GM12873 (cell line): ENCODE results near the gene HEY2.

Experiments used
- CTCF ChIP-seq: IDR thresholded peaks from 2 replicates; pipeline ENCODE4 v1.5.1; 2012; ENCODE audit warnings: low read depth, mild to moderate bottlenecking, moderate library complexity, low read length, control low read depth; ENCODE audit not compliant: insufficient read depth; ENCODE audit errors: missing control alignments

The HEY2 gene

GRCh38 chr6:125717120-125717731 is 32.2 kb upstream of the HEY2 start:
- no peak for TF ChIP-seq CTCF

- TF ChIP-seq CTCF = no peak
Observed at GRCh38 chr6:125718109-125718508, 31.3 kb upstream of the HEY2 start.

- no peak for TF ChIP-seq CTCF
Observed at GRCh38 chr6:125722886-125723285, 26.5 kb upstream of the HEY2 start.

- TF ChIP-seq CTCF = no peak
Observed at GRCh38 chr6:125727216-125727615, 22.2 kb upstream of the HEY2 start.

- no peak for TF ChIP-seq CTCF
Observed at GRCh38 chr6:125728739-125729138, 20.7 kb upstream of the HEY2 start.

GRCh38 chr6:125729983-125730382 is 19.4 kb upstream of the HEY2 start:
- TF ChIP-seq CTCF = no peak

- TF ChIP-seq CTCF = peak; percentile 19
Observed at GRCh38 chr6:125732398-125732797, 17.0 kb upstream of the HEY2 start.
